Fibroblast of gingiva (primary cell): Measurements from ENCODE around the gene AGPS.
A peak's percentile ranks its signal among the peaks of the same experiment; 100 is the strongest.
"Not testable (repeated sequence)": the region's sequence is repeated elsewhere in the genome, so short reads cannot be mapped to it uniquely, and the experiment has no call there.

Experiments used
- DNase-seq: peaks from one replicate; pipeline ENCODE4 v3.0.0-alpha.2; 2011; ENCODE audit warnings: low read depth

Gene AGPS

DNA sequence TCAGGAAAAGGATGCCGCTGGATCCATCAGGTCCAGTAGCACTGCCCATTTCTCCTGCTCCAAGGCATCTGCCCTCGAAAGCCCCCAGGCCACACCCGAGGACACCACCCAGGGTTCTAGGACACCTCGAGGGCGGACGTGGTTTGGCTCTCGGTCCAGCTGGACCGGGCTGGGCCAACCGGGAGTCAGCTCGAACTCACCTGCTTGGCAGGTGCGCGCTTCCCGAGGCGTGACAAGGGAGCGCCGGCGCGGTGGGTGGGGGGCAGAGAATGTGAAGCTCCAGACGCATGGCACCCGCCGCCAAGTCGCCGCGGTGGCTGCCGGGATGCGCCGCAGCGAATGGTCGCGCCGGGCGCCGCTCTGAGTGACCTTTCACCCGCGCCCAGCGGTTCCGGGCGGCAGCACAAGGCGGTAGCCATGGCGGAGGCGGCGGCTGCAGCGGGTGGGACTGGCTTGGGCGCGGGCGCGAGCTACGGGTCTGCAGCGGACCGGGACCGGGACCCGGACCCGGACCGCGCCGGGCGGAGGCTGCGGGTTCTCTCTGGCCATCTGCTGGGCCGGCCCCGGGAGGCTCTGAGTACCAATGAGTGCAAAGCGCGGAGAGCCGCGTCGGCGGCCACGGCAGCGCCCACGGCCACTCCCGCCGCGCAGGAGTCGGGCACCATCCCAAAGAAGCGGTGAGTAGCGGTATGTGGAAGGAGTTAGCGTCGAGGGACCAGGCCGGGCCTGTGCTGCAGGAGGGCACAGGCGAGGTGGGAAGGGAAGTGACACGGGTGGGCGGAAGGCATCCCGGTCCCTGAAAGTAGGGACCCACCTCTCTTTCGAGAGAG lies at the start of gene AGPS:
TSS of gene AGPS (plus strand) at position 401 of the 830 bp plus-strand sequence. CDS start at position 418, 17 bp downstream.
- peak; percentile 70 for DNase-seq

DNA sequence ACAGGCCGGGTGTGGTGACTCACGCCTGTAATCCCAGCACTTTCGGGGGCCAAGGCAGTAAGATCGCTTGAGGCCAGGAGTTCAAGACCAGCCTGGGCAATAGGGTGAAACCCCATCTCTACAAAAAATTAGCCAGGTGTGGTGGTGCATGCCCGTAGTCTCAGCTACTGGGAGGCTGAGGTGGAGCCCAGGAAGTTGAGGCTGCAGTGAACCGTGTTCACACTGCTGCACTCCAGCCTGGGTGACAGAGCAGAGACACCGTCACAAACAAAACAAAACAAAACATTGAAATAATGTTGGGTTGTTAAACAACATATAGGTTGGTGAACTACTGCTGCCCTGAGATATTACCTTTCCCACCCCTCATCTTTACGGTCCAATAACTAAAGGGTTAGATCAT lies 48.8 kb upstream of the AGPS start:
- no peak for DNase-seq

DNA sequence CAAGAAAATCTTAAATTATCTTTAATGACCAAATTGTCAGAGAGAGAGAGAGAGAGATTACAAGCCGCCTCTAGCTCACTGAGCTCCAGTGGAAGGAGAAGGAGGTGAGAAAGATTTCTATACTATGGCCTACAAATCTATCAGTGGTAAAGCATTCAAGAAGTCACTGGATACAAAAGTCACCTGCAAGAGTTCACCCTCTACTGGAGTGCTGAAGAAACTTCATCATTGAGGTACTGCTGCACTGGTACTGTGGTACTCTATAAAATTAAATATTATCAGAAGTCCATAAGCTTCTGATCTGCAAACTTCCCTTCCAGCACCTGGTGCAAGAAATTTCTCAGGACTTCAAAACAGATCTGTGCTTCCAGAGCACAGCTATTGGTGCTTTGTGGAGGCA lies 48.3 kb upstream of the AGPS start:
- no peak for DNase-seq

DNA sequence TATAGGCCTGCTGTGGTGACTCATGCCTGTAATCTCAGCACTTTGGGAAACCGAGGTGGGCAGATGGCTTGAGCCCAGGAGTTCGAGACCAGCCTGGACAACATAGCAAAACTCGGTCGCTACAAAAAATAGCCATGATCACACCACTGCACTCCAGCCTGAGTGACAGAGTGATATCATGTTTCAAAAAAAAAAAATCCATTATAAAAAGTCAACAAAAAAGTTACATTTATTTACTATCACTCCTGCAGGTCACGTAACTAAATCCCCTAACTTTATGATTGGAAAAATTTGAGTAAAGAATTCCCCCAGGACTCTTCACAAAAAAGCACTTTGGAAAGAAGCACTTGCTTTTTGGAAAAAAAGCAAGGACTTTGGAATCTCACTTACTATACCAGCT lies 46.4 kb upstream of the AGPS start:
- DNase-seq, result no peak

DNA sequence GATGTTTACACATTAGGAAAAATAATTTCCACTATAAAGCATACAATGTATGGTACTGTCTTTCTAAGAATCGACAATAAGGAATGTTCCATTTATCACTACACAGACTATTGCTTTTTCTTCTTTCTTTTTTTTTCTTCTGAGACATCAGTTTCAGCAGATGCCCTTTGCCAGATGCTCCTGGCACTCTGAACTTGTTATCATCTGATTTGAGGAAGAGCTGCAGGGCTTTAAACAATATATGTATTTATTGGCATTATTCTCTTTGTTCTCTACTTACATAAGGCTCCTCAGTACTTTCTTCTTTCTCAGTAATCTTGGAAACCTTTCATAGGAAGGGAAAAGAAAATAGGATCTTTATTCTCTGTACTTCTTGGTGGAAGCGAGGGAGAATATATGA lies 45.0 kb upstream of the AGPS start:
- no peak for DNase-seq

DNA sequence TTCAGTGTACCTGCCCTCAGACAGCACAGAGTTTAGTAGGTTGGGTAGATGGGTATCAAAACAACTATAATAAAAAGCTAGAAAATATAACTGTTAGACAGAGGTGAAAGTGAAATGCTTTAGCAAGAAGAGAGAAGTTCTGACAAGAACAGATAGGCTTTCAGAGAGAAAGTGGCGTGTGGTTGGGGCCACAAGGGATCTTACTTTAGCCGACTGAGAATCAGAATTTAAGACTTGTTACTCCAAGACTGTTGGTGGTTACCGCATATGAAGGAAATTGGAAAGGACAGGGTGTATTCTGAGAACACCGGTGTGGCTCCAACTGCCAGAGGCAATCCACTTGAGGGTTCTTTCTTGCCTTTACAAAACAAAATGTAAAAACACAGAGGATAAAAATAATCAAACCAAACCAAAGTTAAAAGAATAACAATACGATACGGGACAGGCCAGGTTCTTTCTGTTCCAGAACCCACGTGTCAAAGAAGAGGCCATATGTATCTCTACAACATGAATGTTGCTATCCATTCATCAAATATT lies 44.4 kb upstream of the AGPS start:
- DNase-seq, result no peak

DNA sequence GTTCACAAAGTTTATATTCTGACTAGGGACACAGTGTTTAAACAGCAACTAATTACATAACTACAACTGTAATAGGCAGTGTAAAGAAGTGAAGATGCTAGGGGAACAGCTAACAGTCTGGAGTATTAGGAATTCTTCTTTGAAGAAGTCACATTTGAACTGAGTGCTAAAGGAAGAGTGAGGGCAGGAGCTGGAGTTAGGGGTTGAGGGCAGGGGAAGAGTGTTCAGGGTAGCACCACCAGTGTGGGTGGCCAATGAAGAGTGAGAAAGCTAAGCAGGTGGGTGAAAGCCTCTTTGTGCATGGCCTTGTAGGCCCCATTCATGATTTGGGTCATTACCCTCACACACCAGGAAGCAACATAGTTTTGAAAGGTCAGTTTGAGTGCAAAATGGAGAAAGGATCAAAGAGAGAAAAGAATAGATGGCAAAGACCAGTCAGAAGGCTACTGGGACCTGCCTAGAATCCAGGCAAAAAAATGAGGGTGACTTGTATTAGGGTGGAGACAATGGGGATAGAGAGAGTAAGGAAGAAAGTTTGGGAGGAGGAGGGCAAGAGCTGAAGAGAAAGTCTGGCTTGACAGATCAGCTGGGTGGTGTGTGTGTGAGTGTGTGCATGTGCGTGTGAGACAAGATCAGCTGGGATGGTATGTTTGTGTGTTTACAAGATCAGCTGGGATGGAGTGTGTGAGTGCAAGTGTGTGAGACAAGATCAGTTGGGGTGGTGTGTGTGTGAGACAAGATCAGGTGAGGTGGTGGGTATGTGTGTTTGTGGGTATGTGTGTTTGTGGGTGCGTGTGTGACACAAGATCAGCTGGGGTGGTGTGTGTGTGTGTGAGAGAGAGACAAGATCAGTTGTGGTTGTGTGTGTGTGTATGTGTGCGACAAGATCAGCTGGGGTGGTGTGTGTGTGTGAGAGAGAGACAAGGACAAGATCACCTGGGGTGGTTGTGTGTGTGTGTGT lies 43.6 kb upstream of the AGPS start:
- no peak for DNase-seq

DNA sequence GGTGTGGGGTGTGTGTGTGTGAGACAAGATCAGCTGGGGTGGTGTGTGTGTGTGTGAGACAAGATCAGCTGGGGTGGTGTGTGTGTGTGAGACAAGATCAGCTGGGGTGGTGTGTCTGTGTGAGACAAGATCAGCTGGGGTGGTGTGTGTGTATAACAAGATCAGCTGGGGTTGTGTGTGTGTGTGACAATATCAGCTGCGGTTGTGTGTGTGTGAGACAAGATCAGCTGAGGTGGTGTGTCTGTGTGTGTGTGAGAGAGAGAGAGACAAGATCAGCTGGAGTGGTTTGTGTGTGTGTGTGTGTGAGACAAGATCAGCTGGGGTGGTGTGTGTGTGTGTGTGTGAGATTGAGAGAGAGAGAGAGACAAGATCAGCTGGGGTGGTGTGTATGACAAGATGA lies 41.9 kb upstream of the AGPS start:
- DNase-seq, result not testable (repeated sequence)

DNA sequence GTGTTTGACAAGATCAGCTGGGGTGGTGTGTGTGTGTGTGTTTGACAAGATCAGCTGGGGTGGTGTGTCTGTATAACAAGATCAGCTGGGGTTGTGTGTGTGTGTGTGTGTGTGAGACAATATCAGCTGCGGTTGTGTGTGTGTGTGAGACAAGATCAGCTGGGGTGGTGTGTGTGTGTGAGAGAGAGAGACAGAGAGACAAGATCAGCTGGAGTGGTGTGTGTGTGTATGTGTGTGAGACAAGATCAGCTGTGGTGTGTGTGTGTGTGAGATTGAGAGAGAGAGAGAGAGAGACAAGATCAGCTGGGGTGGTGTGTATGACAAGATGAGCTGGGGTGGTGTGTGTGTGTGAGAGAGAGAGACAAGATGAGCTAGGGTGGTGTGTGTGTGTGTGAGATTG lies 41.5 kb upstream of the AGPS start:
- not testable (repeated sequence) for DNase-seq

DNA sequence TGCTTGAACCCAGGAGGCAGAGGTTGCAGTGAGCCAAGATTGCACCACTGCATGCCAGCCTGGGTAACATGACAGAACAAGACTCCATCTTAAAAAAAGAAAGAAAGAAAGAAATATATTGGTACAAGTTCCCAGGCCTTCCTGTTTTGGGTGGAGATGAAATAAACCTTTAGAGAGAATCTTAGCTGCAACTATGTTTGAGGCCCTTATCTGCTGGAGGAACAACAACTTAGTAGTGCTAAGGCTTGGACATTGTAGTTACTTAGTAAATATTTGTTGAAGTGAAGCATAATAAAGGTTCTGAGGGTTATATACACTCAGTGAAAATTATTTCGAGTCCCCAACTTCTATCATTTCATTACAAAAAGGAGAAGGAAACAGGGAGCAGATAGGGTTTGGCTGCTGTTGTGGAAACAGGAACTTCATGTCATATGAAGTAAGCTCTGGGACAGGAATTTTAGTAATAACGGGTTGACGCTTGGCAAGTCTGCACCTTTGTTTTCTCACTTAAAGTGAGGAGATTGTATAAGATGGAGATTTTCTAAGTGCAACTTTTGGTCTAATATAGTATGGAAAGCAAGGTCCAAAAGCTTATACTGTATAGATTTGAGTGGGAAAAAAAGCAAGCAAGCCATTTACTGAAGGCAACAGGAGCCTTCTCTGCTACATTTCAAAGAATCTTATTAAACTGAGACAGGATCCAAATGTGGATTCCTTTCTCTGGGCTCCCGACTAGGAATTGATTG lies 40.0 kb upstream of the AGPS start:
- DNase-seq, result no peak

DNA sequence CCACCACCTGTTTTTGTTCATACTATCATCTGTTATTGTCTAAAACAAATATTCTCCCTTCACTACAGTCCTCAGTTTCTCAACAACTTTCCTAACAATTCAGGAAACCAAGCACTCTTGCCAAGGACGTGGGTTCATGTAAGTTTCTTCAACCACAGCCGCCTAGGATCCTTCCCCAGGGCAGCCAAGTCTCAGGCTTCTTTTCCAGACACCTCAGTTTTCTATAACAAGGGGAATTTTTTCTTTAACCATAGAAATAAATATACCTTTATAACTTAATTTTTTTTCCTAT lies 39.4 kb upstream of the AGPS start:
- peak; percentile 86 for DNase-seq

DNA sequence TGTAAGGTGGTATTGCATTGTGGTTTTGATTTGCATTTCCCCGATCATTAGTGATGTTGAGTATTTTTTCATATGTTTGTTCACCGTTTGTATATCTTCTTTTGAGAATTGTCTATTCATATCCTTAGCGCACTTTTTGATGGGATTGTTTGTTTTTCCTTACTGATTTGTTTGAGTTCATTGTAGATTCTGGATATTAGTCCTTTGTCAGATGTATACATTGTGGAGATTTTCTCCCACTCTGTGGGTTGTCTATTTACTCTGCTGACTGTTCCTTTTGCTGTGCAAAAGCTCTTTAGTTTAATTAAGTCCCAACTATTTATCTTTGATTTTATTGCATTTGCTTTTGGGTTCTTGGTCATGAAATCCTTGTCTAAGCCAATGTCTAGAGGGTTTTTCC lies 38.0 kb upstream of the AGPS start:
- not testable (repeated sequence) for DNase-seq

DNA sequence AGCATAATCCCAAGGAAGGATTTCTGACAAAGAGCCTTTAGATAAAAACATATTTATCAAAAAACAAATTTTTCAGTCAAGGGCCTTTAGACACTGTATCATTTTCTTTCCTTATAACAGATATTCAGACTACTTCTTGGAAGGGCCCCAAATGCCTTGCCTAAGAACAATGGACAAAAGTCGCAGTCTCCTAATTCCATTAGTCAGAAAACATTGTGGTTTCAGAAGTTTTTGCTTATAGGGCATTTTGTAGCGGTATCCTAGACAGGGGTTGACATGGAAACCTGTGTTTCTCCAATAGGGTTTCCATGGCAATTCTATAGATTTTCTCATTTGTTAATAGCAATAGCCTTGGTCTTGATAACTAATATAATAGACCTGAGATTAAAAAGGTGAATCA lies 36.7 kb upstream of the AGPS start:
- DNase-seq, result peak; percentile 21

DNA sequence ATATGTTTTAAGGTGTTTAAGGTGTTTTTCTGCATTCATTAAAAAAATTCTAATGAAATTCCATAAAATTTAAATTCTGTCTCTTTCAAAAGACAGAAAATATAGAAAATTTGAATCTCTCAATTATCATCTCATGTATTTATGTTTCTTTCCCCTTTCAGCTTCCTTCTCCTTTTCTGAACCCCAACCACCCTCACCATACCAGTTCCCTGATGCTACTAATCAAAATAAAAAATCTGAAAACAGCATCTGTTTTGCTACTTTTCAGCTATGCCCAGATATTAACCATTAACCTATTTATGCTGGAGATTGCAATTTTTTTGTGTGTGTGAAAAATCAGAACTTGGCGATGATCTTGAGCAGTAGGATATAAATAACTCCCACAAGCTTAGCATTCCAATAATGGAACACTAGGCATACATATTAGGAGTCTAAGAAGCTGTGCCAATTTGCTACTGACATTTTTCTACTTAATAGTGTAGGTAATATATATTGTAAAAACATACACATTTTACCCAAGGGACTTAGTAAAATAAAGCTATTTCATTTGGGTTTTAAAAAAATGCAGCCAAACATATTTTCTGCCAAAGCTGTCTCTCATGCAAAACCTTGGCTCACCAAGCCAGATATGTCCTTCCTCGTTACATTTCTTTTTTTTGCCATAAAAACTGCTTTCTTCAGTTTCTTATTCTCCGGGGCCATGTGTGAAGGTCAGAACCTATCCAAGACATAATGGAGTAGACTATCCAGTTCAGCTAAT lies 32.6 kb upstream of the AGPS start:
- DNase-seq, result no peak

DNA sequence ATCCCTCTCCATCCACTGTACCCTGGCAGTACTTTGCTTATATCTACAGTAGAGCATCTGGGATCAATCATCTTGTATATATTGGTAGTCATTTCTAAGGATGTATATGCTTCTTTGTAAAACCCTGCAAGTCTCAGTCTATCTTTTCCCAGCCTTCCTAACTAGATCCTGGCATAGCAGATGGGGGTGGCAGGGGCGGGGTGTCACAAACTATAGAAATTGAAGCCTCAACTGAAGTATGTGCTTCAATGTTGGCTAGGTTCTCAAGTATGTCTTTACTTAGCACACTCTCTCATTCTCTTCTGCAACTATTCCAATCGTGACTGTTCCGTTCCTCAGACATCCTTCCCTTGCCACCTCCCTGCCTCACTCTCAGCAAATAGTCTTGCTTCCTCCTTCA lies 30.1 kb upstream of the AGPS start:
- no peak for DNase-seq

DNA sequence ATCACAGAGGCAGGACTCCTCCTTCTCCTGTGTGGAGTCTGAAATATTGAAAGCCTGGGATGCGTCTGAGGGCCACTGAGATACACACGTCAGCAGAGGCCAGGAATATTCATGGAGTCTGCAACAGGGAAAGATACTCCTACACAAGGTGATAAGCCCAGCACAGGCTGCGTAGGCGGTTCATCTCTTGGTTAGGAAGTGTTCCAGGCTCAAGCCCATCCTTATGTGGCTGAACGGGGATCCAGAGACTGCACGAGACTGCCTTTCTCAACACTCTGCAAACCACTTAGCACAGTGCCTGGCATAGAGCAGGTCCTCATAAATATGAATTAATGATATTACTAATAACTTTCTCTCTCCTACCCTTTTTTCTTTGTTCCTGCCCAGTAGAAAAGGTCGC lies 29.2 kb upstream of the AGPS start:
- no peak for DNase-seq

DNA sequence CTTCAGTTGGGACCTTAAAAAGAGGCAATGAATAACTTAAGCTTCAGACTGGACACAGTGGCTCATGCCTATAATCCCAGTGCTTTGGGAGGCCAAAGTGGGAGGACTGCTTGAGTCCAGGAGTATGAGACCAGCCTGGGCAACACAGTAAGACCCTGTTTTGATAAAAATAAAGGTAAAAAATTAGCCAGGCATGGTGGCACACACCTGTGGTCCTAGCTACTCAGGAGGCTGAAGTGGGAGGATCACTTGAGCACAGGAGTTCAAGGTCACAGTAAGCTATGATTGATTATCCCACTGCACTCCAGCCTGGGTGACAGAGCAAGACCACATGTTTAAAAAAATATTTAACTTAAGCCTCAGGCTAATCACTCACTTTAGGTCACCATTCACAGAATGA lies 26.8 kb upstream of the AGPS start:
- DNase-seq, result not testable (repeated sequence)

DNA sequence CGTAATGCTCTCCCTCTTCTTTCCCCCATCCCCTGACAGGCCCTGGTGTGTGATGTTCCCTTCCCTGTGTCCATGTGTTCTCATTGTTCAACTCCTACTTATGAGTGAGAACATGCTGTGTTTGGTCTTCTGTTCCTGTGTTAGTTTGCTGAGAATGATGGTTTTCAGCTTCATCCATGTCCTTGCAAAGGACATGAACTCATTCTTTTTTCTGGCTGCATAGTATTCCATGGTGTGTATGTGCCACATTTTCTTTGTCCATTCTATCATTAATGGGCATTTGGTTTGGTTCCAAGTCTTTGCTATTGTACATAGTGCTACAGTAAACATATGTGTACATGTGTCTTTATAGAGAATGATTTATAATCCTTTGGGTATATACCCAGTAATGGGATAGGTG lies 24.6 kb upstream of the AGPS start:
- not testable (repeated sequence) for DNase-seq

DNA sequence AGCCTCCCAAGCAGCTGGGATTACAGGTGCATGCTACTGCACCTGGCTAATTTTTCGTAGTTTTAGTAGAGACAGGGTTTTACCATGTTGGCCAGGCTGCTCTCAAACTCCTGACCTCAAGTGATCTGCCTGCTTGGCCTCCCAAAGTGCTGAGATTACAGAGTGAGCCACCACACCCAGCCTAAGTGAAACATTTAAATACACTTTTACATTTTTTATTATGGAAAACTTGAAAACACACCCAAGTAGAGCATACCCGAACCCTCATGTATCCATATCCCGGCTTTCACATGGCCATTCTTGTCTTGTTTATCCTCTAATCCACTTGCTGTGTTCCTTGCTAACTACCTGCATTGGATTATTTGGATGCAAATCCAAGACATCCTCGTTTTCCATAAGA lies 13.2 kb upstream of the AGPS start:
- no peak for DNase-seq

DNA sequence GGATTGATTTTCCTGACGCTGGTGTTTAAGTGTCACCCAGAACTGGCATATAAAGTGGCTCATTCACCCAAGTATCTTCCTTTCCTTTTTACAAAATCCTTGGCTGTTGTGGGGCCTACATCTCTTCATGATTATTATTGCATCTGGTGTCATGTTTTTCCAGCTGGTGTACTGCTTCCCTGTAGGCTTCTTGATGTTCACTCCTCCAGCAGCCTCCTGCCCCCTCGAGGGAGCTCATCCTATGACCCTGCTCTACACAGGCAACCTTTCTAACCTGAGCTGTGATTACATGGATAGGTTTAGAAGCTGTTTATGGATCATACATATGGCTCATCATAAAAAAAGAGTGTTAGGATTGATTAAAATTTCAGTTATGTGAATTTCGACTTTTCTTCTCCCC lies 12.4 kb upstream of the AGPS start:
- no peak for DNase-seq

DNA sequence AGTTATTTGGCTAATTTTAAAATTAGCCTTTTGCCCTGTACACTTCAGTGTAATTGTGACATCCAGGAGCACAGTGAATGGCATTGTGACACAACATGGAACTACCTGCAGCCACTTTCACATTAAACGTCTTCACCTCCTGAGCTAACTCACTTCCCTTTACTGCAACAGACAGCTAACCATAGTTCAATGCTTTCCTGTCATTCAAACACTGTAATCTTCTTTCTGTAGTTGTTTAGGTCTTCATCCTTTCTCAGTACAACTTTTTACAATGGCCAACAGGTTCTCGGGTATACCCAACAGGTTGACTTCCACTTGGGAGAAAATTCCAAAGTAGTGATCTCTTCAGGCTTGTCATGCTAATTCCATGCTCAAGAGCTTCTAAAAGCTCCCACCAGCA lies 8.6 kb upstream of the AGPS start:
- no peak for DNase-seq

DNA sequence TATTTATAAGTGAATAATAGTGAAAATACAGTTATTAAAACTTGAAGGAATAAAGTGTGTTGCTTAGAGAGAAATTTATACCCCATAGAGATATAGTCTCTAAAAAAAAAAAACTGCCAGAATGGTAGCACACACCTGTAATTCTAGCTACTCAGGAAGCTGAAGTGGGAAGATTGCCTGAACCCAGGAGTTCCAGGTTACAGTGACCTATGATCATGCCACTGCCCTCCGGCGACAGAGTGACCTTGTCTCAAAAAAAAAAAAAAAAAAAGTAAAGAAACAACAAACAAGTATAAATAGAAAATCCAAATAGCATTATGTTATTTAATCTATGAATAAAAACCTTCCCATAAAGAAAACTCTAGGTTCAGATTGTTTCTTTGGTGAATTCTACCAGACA lies 7.4 kb upstream of the AGPS start:
- DNase-seq, result no peak
